Body of pancreas (tissue), 4 donors: Measurements from ENCODE around the gene NOX4.

Source experiments
- CTCF ChIP-seq, 7 experiments: fragments of 450-650 bp in 4 of 7; fragments of 200-600 bp in 3 of 7; sonication (generic) in 3 of 7; IDR thresholded peaks; one replicate each; pipeline ENCODE4 v1.5.1; 2016 to 2019; ENCODE audit warnings: antibody characterized with exemption in 7 of 7
- POLR2A ChIP-seq, 3 donors: fragments of 450-650 bp; IDR thresholded peaks; one replicate each; pipeline ENCODE4 v1.6.1; 2016; ENCODE audit warnings: antibody characterized with exemption in 3 of 3, mild to moderate bottlenecking in 2 of 3

DNA sequence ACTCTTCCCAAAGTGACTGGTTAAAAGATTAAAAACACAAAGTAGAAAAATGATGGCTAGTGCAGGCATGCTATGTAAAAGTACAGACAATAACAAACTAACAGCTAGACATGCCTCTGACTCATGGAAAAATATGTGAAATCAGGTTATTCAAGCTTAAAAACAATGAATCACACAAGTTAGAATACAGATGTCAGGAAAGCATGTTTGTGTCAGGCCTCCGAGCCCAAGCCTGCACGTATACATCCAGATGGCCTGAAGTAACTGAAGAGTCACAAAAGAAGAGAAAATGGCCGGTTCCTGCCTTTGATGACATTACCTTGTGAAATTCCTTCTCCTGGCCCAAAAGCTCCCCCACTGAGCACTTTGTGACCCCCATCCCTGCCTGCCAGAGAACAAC is 110.1 kb downstream of the NOX4 start:
- TF ChIP-seq CTCF (IDR thresholded peaks at IDR 0.05) (no peak), POLR2A (IDR thresholded peaks at IDR 0.05) (no peak)
